Gastroesophageal sphincter (tissue), 4 donors: Measurements from ENCODE around the gene ZSWIM6. TPM values are rescaled to one million over a fixed set of nuclear protein-coding genes. Genes with fewer than 3 reads are reported as not detected.

Experiments used
- ATAC-seq: fragments of 150-250 bp; one replicate; pipeline ENCODE4 v1.9.1; 2016; ENCODE audit warnings: mild to moderate bottlenecking, moderate library complexity
- H3K27ac ChIP-seq, 4 donors: fragments of 200-600 bp; sonication (generic) in 3 of 4; 1 replicate in 3 of 4; 2 replicates in 1 of 4; pipeline ENCODE4 v1.5.1; 2016 to 2019
- H3K27me3 ChIP-seq: fragments of 200-600 bp; sonication (generic); one replicate; pipeline ENCODE4 v1.5.1; 2019
- H3K36me3 ChIP-seq, 2 donors: fragments of 200-600 bp; sonication (generic); one replicate each; pipeline ENCODE4 v1.5.1; 2019; ENCODE audit warnings: control low read depth in 1 of 2
- H3K4me1 ChIP-seq, 3 donors: fragments of 200-600 bp; sonication (generic); 1 replicate in 2 of 3; 2 replicates in 1 of 3; pipeline ENCODE4 v1.5.1; 2016 to 2019; ENCODE audit warnings: control low read depth in 2 of 3
- H3K4me3 ChIP-seq, 2 donors: fragments of 200-600 bp; sonication (generic); one replicate each; pipeline ENCODE4 v1.5.1; 2019; ENCODE audit warnings: mild to moderate bottlenecking in 1 of 2, moderate library complexity in 1 of 2
- H3K9me3 ChIP-seq, 3 donors: fragments of 200-600 bp; sonication (generic); one replicate each; pipeline ENCODE4 v1.5.1; 2017 to 2019; ENCODE audit warnings: control low read depth in 2 of 3
- CTCF ChIP-seq, 4 experiments: fragments of 200-600 bp in 2 of 4; fragments of 450-650 bp in 2 of 4; sonication (generic) in 1 of 4; IDR thresholded peaks; one replicate each; pipeline ENCODE4 v1.5.1; 2017 to 2019; ENCODE audit warnings: antibody characterized with exemption in 4 of 4, mild to moderate bottlenecking in 2 of 4, moderate library complexity in 2 of 4
- EP300 ChIP-seq: sonication (generic); formaldehyde crosslinking; IDR thresholded peaks from one replicate; pipeline ENCODE4 v1.6.1; 2017; ENCODE audit warnings: antibody characterized with exemption, mild to moderate bottlenecking
- POLR2A ChIP-seq, 2 donors: fragments of 450-650 bp; IDR thresholded peaks; one replicate each; pipeline ENCODE4 v1.6.1; 2017; ENCODE audit warnings: antibody characterized with exemption in 2 of 2, mild to moderate bottlenecking in 2 of 2, moderate library complexity in 1 of 2
- POLR2AphosphoS5 ChIP-seq: sonication (generic); formaldehyde crosslinking; IDR thresholded peaks from one replicate; pipeline ENCODE4 v1.6.1; 2017; ENCODE audit warnings: antibody characterized with exemption
- WGBS, 2 donors: methylation state at CpG; one replicate each; pipeline ENCODE4 v1.1.5; 2018; ENCODE audit warnings: low coverage in 1 of 2; 5-methylcytosine and 5-hydroxymethylcytosine counted together
- total RNA-seq, 4 donors: library from RNA; depleted of rRNA; stranded (reverse); fragments of >200 nt; gene quantifications; one replicate each; pipeline ENCODE4 v1.1.0, GENCODE V29; 2016

ZSWIM6 gene
- total RNA-seq, 4 donors from 2014 or later, result 8.9 to 20.9 (median 12.3) TPM

DNA sequence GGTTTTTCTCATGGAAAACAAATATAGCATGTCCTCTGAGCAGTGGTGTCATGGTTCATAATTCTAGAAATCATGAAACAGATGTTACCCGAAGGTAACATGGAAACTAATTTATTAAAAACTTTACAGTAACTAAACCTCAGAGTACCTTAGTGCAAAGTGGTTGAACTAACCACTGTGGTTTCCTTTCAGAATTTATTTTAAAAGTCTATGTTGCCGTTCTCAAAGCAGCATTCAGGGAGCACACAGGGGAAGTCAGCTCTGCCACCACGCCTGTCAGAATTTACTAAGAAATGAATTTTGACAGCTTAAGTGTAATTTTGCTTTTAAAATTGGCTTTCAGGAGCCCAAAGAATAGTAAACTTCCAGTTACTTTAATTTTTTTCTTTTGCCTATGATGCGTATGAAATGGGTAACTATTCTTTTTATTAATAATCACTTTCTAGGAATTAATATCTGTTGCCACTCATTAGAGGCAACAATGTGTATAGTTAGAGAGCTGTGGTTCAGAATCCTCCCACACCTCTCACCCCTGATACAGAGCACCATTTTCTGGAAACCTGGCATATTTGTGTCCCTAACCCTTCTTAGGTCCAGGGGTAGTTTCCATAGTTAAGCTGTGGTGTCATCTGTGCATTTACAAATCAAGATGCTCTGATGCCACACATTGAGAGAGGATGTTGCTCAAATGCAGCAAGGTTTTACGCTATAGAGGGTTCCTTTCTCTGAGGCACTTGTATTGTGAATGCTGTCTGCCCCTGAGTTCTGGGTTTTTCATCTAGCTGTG is 202.6 kb downstream of the ZSWIM6 start:
- Histone ChIP-seq H3K4me1 (peaks cover 0 to 12% (median 0%) of the 10 kb centered on the region in 3 donors), H3K27me3 (no peaks in the 10 kb centered on the region), H3K4me3 (no peak overlapping the region), H3K27ac (no peak overlapping the region), H3K36me3 (peaks cover 0 to 80% of the 10 kb centered on the region in 2 donors), H3K9me3 (peaks cover 0 to 4% (median 0%) of the 10 kb centered on the region in 3 donors)
- WGBS, 2 donors, result 88 to 93% methylated on average over 4 to 5 of the region's 5 CpGs
- no peak for TF ChIP-seq POLR2A (IDR thresholded peaks at IDR 0.05)
- ATAC-seq, result no peak

- Histone ChIP-seq H3K36me3 (peaks cover 0 to 80% of the 10 kb centered on the region in 2 donors), H3K27ac (no peak overlapping the region), H3K27me3 (no peaks in the 10 kb centered on the region), H3K9me3 (peaks cover 0 to 4% (median 0%) of the 10 kb centered on the region in 3 donors), H3K4me3 (no peak overlapping the region), H3K4me1 (peaks cover 0 to 12% (median 0%) of the 10 kb centered on the region in 3 donors)
- TF ChIP-seq POLR2A (IDR thresholded peaks at IDR 0.05) (no peak), POLR2AphosphoS5 (no peak), EP300 (no peak), CTCF (IDR thresholded peaks at IDR 0.05) (no peak)
- ATAC-seq, result no peak
- whole genome bisulfite sequencing, 2 donors, result 91 to 92% methylated on average over 7 of the region's 7 CpGs
These were observed 203.8 kb downstream of the ZSWIM6 start for GRCh38 chr5:61535828-61536227.

GRCh38 chr5:61536922-61537321 is 204.9 kb downstream of the ZSWIM6 start:
- H3K9me3 ChIP-seq, result peaks cover 0 to 9% (median 0%) of the 10 kb centered on the region in 3 donors
- peaks cover 0 to 12% (median 0%) of the 10 kb centered on the region in 3 donors for H3K4me1 ChIP-seq
- TF ChIP-seq POLR2AphosphoS5, result no peak
- TF ChIP-seq CTCF (IDR thresholded peaks at IDR 0.05), result no peak
- no peak for TF ChIP-seq POLR2A (IDR thresholded peaks at IDR 0.05)
- TF ChIP-seq EP300, result no peak
- peaks cover 0 to 82% of the 10 kb centered on the region in 2 donors for H3K36me3 ChIP-seq
- no peaks in the 10 kb centered on the region for H3K27me3 ChIP-seq
- H3K27ac ChIP-seq, result no peak overlapping the region
- ATAC-seq, result no peak
- H3K4me3 ChIP-seq, result no peak overlapping the region
- WGBS, 2 donors, result 33 to 83% methylated on average over 1 of the region's 1 CpG

- 83 to 100% methylated on average over 1 to 5 of the region's 5 CpGs for WGBS, 2 donors
These were observed 206.9 kb downstream of the ZSWIM6 start for GRCh38 chr5:61538722-61539501.

More at GRCh38 chr5:61538722-61539501, 206.9 kb downstream of the ZSWIM6 start:
- TF ChIP-seq POLR2A (IDR thresholded peaks at IDR 0.05) (no peak), POLR2AphosphoS5 (no peak), EP300 (no peak), CTCF (IDR thresholded peaks at IDR 0.05) (no peak)
- Histone ChIP-seq H3K9me3 (peaks cover 0 to 19% (median 0%) of the 10 kb centered on the region in 3 donors), H3K4me3 (no peak overlapping the region), H3K27me3 (no peaks in the 10 kb centered on the region), H3K27ac (no peak overlapping the region), H3K36me3 (peaks cover 10 to 83% of the 10 kb centered on the region in 2 donors), H3K4me1 (peaks cover 0 to 12% (median 0%) of the 10 kb centered on the region in 3 donors)
- no peak for ATAC-seq
